SK-N-SH (cell line): ENCODE data around the gene DLG4.

Source experiments
- EP300 ChIP-seq, 2 experiments: IDR thresholded peaks; 2 replicates each; pipeline versions ENCODE4 v1.4.0 to v1.6.1; 2012; ENCODE audit warnings: borderline replicate concordance in 1 of 2, low read depth in 1 of 2, low read length in 1 of 2
- MEF2A ChIP-seq: IDR thresholded peaks from 2 replicates; pipeline ENCODE4 v1.4.0; 2012; ENCODE audit warnings: low read depth, borderline replicate concordance
- NRF1 ChIP-seq: IDR thresholded peaks from 2 replicates; pipeline ENCODE4 v1.6.1; 2012; ENCODE audit warnings: low read depth, mild to moderate bottlenecking, low read length
- PBX3 ChIP-seq: IDR thresholded peaks from 2 replicates; pipeline ENCODE4; 2012
- POLR2AphosphoS5 ChIP-seq: IDR thresholded peaks from 2 replicates; pipeline ENCODE4 v1.6.1; 2012; ENCODE audit warnings: low read depth, low read length
- RCOR1 ChIP-seq: fragments of 150-350 bp; IDR thresholded peaks from 2 replicates; pipeline ENCODE4 v1.6.1; 2017; ENCODE audit warnings: antibody characterized with exemption, low read length
- SIN3A ChIP-seq: IDR thresholded peaks from 2 replicates; pipeline ENCODE4 v1.6.1; 2012; ENCODE audit warnings: low read depth, mild to moderate bottlenecking, low read length, moderate library complexity, borderline replicate concordance
- TAF1 ChIP-seq: IDR thresholded peaks from 2 replicates; pipeline ENCODE4 v1.6.1; 2012; ENCODE audit warnings: low read depth, mild to moderate bottlenecking, low read length, moderate library complexity, borderline replicate concordance
- TF ChIP-seq, protein P1 (sequence below): fragments of 200-600 bp; sonication (generic); IDR thresholded peaks from 2 replicates; pipeline ENCODE4 v1.6.1; 2017; ENCODE audit warnings: antibody characterized with exemption, mild to moderate bottlenecking, moderate library complexity

DNA sequence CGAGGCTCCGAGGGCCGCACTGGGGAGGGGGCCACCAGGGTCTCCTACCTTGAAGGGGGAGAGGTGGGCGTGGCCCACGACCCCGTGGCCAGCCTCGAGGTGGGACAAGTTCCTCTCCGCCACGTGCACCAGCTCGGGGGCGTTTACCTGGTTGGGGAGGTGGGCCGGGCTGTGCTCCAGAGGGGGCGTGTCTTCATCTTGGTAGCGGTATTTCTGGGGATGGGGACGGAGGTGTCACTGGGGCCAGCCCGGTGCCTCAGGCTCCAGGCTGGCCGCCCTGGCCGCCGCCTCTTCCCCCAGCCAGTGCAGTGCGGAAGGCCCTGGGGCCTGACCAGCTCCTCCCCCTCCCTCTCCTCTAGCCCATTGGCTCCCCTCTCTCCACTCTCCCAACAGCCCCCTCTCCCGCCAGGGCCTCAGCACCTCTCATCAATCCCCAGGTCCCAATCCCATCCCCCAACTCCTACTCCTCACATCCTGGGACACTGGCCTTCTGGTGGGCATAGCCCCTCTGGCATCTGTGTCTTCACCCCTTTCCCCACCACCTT, 11.5 kb downstream of the DLG4 start:
- TF ChIP-seq MEF2A (no peak), EP300 (IDR thresholded peaks at IDR 0.05; ENCODE audit: borderline replicate concordance in 1 of 2, low read depth in 1 of 2, low read length in 1 of 2) (no peak), POLR2AphosphoS5 (no peak), SIN3A (no peak), TAF1 (no peak), NRF1 (no peak), PBX3 (no peak), RCOR1 (no peak)
- TF ChIP-seq, protein P1, sequence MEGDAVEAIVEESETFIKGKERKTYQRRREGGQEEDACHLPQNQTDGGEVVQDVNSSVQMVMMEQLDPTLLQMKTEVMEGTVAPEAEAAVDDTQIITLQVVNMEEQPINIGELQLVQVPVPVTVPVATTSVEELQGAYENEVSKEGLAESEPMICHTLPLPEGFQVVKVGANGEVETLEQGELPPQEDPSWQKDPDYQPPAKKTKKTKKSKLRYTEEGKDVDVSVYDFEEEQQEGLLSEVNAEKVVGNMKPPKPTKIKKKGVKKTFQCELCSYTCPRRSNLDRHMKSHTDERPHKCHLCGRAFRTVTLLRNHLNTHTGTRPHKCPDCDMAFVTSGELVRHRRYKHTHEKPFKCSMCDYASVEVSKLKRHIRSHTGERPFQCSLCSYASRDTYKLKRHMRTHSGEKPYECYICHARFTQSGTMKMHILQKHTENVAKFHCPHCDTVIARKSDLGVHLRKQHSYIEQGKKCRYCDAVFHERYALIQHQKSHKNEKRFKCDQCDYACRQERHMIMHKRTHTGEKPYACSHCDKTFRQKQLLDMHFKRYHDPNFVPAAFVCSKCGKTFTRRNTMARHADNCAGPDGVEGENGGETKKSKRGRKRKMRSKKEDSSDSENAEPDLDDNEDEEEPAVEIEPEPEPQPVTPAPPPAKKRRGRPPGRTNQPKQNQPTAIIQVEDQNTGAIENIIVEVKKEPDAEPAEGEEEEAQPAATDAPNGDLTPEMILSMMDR: no peak
